CD4-positive, alpha-beta T cell (primary cell): ENCODE measurements around the gene CHD5. TPM values are rescaled to one million over a fixed set of nuclear protein-coding genes. Genes with fewer than 3 reads are reported as not detected.

ENCODE experiments used
- ATAC-seq: fragments of 200-7000 bp; cut with Tn5 transposase; one replicate; pipeline ENCODE4 v1.10.0; 2022; ENCODE audit warnings: mild to moderate bottlenecking; ENCODE audit not compliant: poor library complexity
- CTCF ChIA-PET: fragments of 350-600 bp; sonication (Branson Sonifier 250); formaldehyde crosslinking; loops from one replicate; lab custom pipeline; 2021; ENCODE audit warnings: antibody characterized with exemption, inconsistent platforms; lab: Charles Lee
- POLR2A ChIA-PET: fragments of 350-600 bp; sonication (Branson Sonifier 250); formaldehyde crosslinking; loops from one replicate; lab custom pipeline; 2021; ENCODE audit warnings: antibody characterized with exemption, inconsistent platforms; lab: Charles Lee
- DNase-seq, 14 experiments: peaks; one replicate each; pipeline ENCODE4 v3.0.0-alpha.2; 2013 to 2020; ENCODE audit warnings: mixed read lengths in 2 of 14
- H3K27ac ChIP-seq, 2 donors: one replicate each; pipeline versions ENCODE4 v1.5.1 to v1.7.0; 2013; ENCODE audit warnings: low read length in 2 of 2, low read depth in 1 of 2, mild to moderate bottlenecking in 1 of 2
- H3K27me3 ChIP-seq, 2 experiments: 1 replicate in 1 of 2; 2 replicates in 1 of 2; pipeline versions ENCODE4 v1.6.1 to v1.7.0; 2013; ENCODE audit warnings: low read length in 2 of 2, control low read depth in 1 of 2, mild to moderate bottlenecking in 1 of 2, moderate library complexity in 1 of 2; ENCODE audit not compliant: insufficient read depth in 2 of 2, control insufficient read depth in 1 of 2
- H3K36me3 ChIP-seq: one replicate; pipeline ENCODE4 v1.6.1; 2013; ENCODE audit warnings: low read length, control low read depth; ENCODE audit not compliant: insufficient read depth
- H3K4me1 ChIP-seq: one replicate; pipeline ENCODE4 v1.6.1; 2013; ENCODE audit warnings: low read length, control low read depth; ENCODE audit not compliant: insufficient read depth
- H3K4me3 ChIP-seq: one replicate; pipeline ENCODE4 v1.5.1; 2013; ENCODE audit warnings: mild to moderate bottlenecking, low read length, moderate library complexity
- H3K9me3 ChIP-seq, 2 experiments: 1 replicate in 1 of 2; 2 replicates in 1 of 2; pipeline versions ENCODE4 v1.6.1 to v1.7.0; 2013; ENCODE audit warnings: low read length in 2 of 2, mild to moderate bottlenecking in 2 of 2, control low read depth in 1 of 2, moderate library complexity in 1 of 2; ENCODE audit not compliant: control insufficient read depth in 1 of 2, insufficient read depth in 1 of 2
- H3K27ac Mint-ChIP-seq: one replicate; pipeline ENCODE4 v1.8.0; 2020; ENCODE audit warnings: mixed read lengths
- H3K27me3 Mint-ChIP-seq: one replicate; pipeline ENCODE4 v1.8.0; 2021; ENCODE audit warnings: mixed read lengths
- H3K36me3 Mint-ChIP-seq: one replicate; pipeline ENCODE4 v1.8.0; 2021; ENCODE audit warnings: low read depth, mixed read lengths
- H3K4me1 Mint-ChIP-seq: one replicate; pipeline ENCODE4 v1.8.0; 2021; ENCODE audit warnings: low read depth, mixed read lengths
- H3K4me3 Mint-ChIP-seq: one replicate; pipeline ENCODE4 v1.8.0; 2020; ENCODE audit warnings: mild to moderate bottlenecking, mixed read lengths
- H3K9me3 Mint-ChIP-seq: one replicate; pipeline ENCODE4 v1.8.0; 2020; ENCODE audit warnings: mixed read lengths
- intact Hi-C, 2 experiments: fragments of 100-400 bp; cut with DNase I in 1 of 2; cut with micrococcal nuclease in 1 of 2; formaldehyde crosslinking; loops; one replicate each; pipeline versions ENCODE4 v1.15.1 to v1.9.0; 2023 to 2025; cut with DNase I, micrococcal nuclease
- total RNA-seq, 174 experiments: library from RNA in 2 of 174; stranded (reverse) in 2 of 174; gene quantifications; one replicate each; pipeline ENCODE4 v1.2.3 and lab custom pipeline; 2021 to 2026
- TF ChIP-seq, protein P1 (sequence below): fragments of 200-600 bp; IDR thresholded peaks from one replicate; pipeline ENCODE4 v1.8.0; 2022; ENCODE audit warnings: antibody characterized with exemption, mild to moderate bottlenecking

Gene CHD5
- total RNA-seq, 2 experiments from 2014 or later: 0.25 to 0.34 TPM

DNA sequence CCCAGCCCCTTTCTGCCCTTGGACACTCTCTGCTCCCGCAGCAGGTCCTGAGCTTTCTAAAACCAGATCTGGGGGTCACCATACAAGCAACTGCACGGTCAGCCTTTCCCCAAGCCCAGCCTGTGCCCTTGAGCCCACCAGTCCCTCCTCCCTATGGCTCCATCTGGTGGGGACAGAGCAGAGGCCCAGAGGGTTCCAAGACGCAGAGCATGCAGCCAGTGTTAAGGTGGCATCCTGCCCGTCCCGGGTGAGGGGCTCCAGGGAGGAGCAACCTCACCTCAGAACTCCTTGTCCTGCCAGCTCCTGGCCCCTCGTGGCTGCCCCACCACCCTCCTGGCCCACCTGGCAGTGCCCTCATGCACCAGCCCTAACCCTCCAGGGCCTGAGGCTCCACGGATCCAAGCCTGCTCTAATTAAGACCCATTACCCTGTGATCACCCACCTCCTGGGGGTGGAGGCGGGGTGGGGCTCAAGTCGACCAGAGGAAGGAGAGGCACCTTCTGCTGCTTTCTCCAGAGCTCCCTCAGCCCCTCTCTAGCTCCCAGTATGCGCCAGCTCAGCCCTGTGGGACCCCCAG is 8.5 kb downstream of the CHD5 start:
- H3K9me3 ChIP-seq: no peaks in the 10 kb centered on the region
- H3K4me3 ChIP-seq: no peak overlapping the region
- TF ChIP-seq, protein P1, sequence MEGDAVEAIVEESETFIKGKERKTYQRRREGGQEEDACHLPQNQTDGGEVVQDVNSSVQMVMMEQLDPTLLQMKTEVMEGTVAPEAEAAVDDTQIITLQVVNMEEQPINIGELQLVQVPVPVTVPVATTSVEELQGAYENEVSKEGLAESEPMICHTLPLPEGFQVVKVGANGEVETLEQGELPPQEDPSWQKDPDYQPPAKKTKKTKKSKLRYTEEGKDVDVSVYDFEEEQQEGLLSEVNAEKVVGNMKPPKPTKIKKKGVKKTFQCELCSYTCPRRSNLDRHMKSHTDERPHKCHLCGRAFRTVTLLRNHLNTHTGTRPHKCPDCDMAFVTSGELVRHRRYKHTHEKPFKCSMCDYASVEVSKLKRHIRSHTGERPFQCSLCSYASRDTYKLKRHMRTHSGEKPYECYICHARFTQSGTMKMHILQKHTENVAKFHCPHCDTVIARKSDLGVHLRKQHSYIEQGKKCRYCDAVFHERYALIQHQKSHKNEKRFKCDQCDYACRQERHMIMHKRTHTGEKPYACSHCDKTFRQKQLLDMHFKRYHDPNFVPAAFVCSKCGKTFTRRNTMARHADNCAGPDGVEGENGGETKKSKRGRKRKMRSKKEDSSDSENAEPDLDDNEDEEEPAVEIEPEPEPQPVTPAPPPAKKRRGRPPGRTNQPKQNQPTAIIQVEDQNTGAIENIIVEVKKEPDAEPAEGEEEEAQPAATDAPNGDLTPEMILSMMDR: no peak
- H3K27ac ChIP-seq: no peak overlapping the region
- peaks cover 17 to 21% of the 10 kb centered on the region in 2 experiments for H3K27me3 ChIP-seq
- Mint-ChIP-seq H3K27me3 (peaks cover 19% of the 10 kb centered on the region), H3K4me1 (no peaks in the 10 kb centered on the region), H3K9me3 (no peaks in the 10 kb centered on the region), H3K36me3 (no peaks in the 10 kb centered on the region), H3K27ac (no peak overlapping the region), H3K4me3 (no peak overlapping the region)
- intact Hi-C loops: no loop called here
- DNase-seq: no peak
- no peak for ATAC-seq
- no peaks in the 10 kb centered on the region for H3K36me3 ChIP-seq
- CTCF ChIA-PET: no interaction called here
- POLR2A ChIA-PET: no interaction called here
- no peaks in the 10 kb centered on the region for H3K4me1 ChIP-seq

DNA sequence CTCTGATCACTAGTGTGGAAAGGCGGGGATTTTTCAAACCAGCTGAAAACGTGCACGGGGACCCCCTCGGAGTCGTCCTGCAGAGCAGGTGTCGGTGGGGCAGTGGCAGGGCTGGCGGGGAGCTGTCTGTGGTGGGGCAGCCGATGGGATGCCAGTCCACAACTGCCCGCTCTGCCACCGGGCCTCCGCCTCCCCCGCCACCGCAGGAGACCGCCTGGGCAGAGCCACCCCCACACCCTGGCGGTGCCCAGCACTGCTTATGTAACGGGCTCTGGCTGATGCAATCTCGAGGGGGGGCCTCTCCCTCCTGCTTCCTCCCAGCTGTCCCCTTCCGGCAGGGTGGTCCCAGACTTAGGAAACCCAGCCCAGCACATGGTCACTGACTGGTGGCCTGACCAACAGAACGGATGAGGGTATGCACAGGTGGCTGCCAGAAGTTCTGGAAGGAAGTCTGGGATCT is 9.3 kb downstream of the CHD5 start:
- Histone ChIP-seq H3K4me1 (no peaks in the 10 kb centered on the region), H3K27ac (no peak overlapping the region), H3K9me3 (no peaks in the 10 kb centered on the region), H3K36me3 (no peaks in the 10 kb centered on the region), H3K4me3 (no peak overlapping the region), H3K27me3 (peaks cover 13 to 15% of the 10 kb centered on the region in 2 experiments)
- H3K27ac Mint-ChIP-seq: no peak overlapping the region
- intact Hi-C loops: no loop called here
- DNase-seq (no peak), ATAC-seq (no peak)
- peaks cover 16% of the 10 kb centered on the region for H3K27me3 Mint-ChIP-seq
- POLR2A ChIA-PET: no interaction called here
- no peaks in the 10 kb centered on the region for H3K36me3 Mint-ChIP-seq
- CTCF ChIA-PET: no interaction called here
- H3K4me3 Mint-ChIP-seq: no peak overlapping the region
- TF ChIP-seq, protein P1: no peak
- no peaks in the 10 kb centered on the region for H3K4me1 Mint-ChIP-seq
- no peaks in the 10 kb centered on the region for H3K9me3 Mint-ChIP-seq

DNA sequence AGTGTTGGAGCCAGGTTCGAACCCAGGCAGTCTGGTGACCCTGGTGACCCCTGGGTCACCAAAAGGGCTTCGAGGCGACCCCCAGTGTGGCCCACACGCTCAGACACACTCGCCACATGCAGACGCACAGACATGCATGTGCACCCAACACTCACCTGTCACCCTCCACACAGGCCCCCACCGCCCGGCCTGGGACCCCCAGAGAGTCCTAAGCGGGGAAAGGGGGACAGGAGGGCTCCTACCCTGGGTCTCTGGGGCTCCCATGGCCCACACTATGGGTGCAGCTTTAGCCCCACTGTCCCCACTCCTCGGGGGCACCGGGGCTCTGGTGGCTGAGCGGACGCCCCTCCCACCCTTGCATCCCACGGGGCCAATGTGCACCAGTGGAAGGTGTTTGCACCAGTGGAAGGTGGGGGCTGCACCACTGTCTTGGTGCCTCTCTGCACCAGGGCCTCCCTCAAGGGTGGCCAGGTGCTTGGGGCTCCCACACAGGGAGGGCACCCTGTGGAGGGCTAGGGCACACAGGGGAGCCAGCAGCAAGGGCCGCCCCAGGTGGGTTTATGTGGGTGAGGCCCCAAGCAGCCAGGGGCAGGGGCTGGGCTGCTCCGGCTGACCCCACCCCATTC is 9.9 kb downstream of the CHD5 start:
- Histone ChIP-seq H3K9me3 (no peaks in the 10 kb centered on the region), H3K36me3 (no peaks in the 10 kb centered on the region), H3K4me1 (no peaks in the 10 kb centered on the region), H3K27me3 (peaks cover 8 to 13% of the 10 kb centered on the region in 2 experiments), H3K4me3 (no peak overlapping the region), H3K27ac (no peak overlapping the region)
- ChIA-PET CTCF (no interaction called here), POLR2A (no interaction called here)
- Mint-ChIP-seq H3K4me3 (no peak overlapping the region), H3K27me3 (peaks cover 16% of the 10 kb centered on the region), H3K4me1 (no peaks in the 10 kb centered on the region), H3K36me3 (no peaks in the 10 kb centered on the region), H3K9me3 (no peaks in the 10 kb centered on the region), H3K27ac (no peak overlapping the region)
- TF ChIP-seq, protein P1: no peak
- ATAC-seq (no peak), DNase-seq (no peak)
- intact Hi-C loops: no loop called here
